ENCODE data around the gene TNIK.

DNA sequence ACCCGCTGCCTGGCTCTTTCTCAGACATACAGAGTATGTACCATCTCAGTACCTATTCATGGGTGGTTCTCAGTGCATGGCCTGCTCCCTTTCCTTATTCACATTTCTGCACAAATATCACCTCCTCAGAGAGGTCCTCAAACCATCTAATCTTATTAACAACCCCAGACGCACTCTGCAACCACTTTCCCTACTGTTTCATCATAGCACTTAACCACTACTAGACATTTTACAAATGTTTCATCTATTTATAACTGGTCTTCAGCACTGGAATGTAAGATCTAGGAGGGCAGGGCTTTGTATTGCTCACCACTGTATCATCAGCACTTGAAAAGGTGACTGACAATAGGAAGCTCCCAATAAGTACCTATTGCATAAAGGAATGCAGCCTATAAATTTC, 45.1 kb downstream of the TNIK start:
- TF ChIP-seq SMC3 (IDR thresholded peaks at IDR 0.05; ENCODE audit: low read length) (no peak), SRF (IDR thresholded peaks at IDR 0.05; ENCODE audit: low read depth, low read length) (no peak), JUND (CRISPR knock-in tag; IDR thresholded peaks at IDR 0.05) (no peak), EP300 (IDR thresholded peaks at IDR 0.05; ENCODE audit: low read depth in 2 of 2, low read length in 2 of 2) (no peak), EP300 (CRISPR knock-in tag; IDR thresholded peaks at IDR 0.05; ENCODE audit: borderline replicate concordance) (no peak), ZNF383 (CRISPR knock-in tag; IDR thresholded peaks at IDR 0.05; ENCODE audit: borderline replicate concordance) (no peak), ATF1 (CRISPR knock-in tag; IDR thresholded peaks at IDR 0.05) (no peak), YEATS4 (CRISPR knock-in tag; IDR thresholded peaks at IDR 0.05; ENCODE audit: borderline replicate concordance) (no peak), SIN3A (IDR thresholded peaks at IDR 0.05; ENCODE audit: borderline replicate concordance, low read depth, low read length) (no peak), BHLHE40 (IDR thresholded peaks at IDR 0.05; ENCODE audit: low read length) (no peak), MAZ (IDR thresholded peaks at IDR 0.05; ENCODE audit: borderline replicate concordance, low read depth, low read length) (no peak), MAZ (CRISPR knock-in tag; IDR thresholded peaks at IDR 0.05; ENCODE audit: low read depth) (no peak), SKI (IDR thresholded peaks at IDR 0.05; ENCODE audit: partially characterized antibody) (no peak)
- TF ChIP-seq, protein P1, sequence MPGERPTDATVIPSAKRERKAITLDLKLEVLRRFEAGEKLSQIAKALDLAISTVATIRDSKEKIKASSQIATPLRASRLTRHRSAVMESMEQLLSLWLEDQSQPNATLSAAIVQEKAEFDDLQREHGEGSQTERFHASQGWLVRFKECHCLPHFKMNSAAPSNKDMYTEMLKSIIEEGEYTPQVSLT (CRISPR knock-in tag; IDR thresholded peaks at IDR 0.05; ENCODE audit: borderline replicate concordance, low read depth), result no peak
- TF ChIP-seq, protein P2, sequence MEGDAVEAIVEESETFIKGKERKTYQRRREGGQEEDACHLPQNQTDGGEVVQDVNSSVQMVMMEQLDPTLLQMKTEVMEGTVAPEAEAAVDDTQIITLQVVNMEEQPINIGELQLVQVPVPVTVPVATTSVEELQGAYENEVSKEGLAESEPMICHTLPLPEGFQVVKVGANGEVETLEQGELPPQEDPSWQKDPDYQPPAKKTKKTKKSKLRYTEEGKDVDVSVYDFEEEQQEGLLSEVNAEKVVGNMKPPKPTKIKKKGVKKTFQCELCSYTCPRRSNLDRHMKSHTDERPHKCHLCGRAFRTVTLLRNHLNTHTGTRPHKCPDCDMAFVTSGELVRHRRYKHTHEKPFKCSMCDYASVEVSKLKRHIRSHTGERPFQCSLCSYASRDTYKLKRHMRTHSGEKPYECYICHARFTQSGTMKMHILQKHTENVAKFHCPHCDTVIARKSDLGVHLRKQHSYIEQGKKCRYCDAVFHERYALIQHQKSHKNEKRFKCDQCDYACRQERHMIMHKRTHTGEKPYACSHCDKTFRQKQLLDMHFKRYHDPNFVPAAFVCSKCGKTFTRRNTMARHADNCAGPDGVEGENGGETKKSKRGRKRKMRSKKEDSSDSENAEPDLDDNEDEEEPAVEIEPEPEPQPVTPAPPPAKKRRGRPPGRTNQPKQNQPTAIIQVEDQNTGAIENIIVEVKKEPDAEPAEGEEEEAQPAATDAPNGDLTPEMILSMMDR (CRISPR knock-in tag; IDR thresholded peaks at IDR 0.05), result no peak

Data from HepG2 (cell line).